Keratinocyte (primary cell): Measurements from ENCODE around the gene C20orf204.

Source experiments
- EZH2 ChIP-seq: IDR thresholded peaks from one replicate; pipeline ENCODE4 v1.6.1; 2012; ENCODE audit warnings: inconsistent platforms, mild to moderate bottlenecking, low read length, moderate library complexity
- TF ChIP-seq, protein P1 (sequence below), 3 experiments: IDR thresholded peaks in 1 of 3; conservative IDR thresholded peaks in 1 of 3; optimal IDR thresholded peaks in 1 of 3; 2 replicates in 2 of 3; 3 replicates in 1 of 3; pipeline versions ENCODE3 to v1.5.1; 2011; ENCODE audit warnings: low read length in 3 of 3, mild to moderate bottlenecking in 3 of 3, moderate library complexity in 2 of 3, control low read depth in 1 of 3, inconsistent platforms in 1 of 3; ENCODE audit not compliant: insufficient read depth in 2 of 3; ENCODE audit errors: extremely low read depth in 1 of 3

DNA sequence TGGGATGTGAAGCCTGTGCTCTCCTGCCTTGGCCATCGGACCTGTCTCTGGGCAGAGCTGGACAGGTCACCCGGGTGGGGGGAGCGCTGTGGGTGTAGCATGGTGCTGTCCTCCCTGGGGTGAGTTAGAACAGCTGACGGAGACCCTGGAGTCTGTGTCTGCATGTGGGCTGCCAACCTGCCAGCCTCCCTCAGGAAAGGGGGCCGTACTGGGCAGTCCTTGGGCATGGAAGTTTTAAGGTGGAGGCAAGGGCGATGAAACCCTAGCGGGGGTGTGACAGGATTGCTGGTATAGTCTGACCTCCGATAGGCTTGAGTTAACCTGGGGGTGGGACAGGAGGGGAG, 11.0 kb downstream of the C20orf204 start:
- TF ChIP-seq, protein P1, sequence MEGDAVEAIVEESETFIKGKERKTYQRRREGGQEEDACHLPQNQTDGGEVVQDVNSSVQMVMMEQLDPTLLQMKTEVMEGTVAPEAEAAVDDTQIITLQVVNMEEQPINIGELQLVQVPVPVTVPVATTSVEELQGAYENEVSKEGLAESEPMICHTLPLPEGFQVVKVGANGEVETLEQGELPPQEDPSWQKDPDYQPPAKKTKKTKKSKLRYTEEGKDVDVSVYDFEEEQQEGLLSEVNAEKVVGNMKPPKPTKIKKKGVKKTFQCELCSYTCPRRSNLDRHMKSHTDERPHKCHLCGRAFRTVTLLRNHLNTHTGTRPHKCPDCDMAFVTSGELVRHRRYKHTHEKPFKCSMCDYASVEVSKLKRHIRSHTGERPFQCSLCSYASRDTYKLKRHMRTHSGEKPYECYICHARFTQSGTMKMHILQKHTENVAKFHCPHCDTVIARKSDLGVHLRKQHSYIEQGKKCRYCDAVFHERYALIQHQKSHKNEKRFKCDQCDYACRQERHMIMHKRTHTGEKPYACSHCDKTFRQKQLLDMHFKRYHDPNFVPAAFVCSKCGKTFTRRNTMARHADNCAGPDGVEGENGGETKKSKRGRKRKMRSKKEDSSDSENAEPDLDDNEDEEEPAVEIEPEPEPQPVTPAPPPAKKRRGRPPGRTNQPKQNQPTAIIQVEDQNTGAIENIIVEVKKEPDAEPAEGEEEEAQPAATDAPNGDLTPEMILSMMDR (optimal IDR thresholded peaks at IDR 0.05 in 1 of 3, IDR thresholded peaks at IDR 0.05 in 1 of 3, conservative IDR thresholded peaks at IDR 0.05 in 1 of 3; ENCODE audit: extremely low read depth in 1 of 3, insufficient read depth in 2 of 3, low read length in 3 of 3), result no peak
- TF ChIP-seq EZH2, result no peak
